Suprapubic skin (tissue), 4 donors: ENCODE measurements around the gene BICC1. TPM values are rescaled to one million over a fixed set of nuclear protein-coding genes. Genes with fewer than 3 reads are reported as not detected.

Source experiments
- DNase-seq, 2 donors: peaks; one replicate each; pipeline ENCODE4 v3.0.0-alpha.2; 2019; ENCODE audit warnings: low spot score in 2 of 2
- H3K27ac ChIP-seq: fragments of 200-600 bp; sonication (generic); one replicate; pipeline ENCODE4 v1.5.1; 2019
- H3K27me3 ChIP-seq: fragments of 200-600 bp; sonication (generic); one replicate; pipeline ENCODE4 v1.5.1; 2019
- H3K36me3 ChIP-seq: fragments of 200-600 bp; sonication (generic); one replicate; pipeline ENCODE4 v1.5.1; 2019
- H3K4me1 ChIP-seq: fragments of 200-600 bp; sonication (generic); one replicate; pipeline ENCODE4 v1.5.1; 2019
- H3K4me3 ChIP-seq: fragments of 200-600 bp; sonication (generic); one replicate; pipeline ENCODE4 v1.5.1; 2019; ENCODE audit warnings: mild to moderate bottlenecking
- H3K9me3 ChIP-seq: fragments of 200-600 bp; sonication (generic); one replicate; pipeline ENCODE4 v1.5.1; 2019
- EP300 ChIP-seq: sonication (generic); formaldehyde crosslinking; IDR thresholded peaks from one replicate; pipeline ENCODE4 v1.6.1; 2017; ENCODE audit warnings: antibody characterized with exemption
- POLR2A ChIP-seq, 2 donors: fragments of 450-650 bp; IDR thresholded peaks; one replicate each; pipeline ENCODE4 v1.6.1; 2017; ENCODE audit warnings: antibody characterized with exemption in 2 of 2, mild to moderate bottlenecking in 2 of 2, moderate library complexity in 2 of 2
- POLR2AphosphoS5 ChIP-seq, 3 donors: sonication (generic); formaldehyde crosslinking; IDR thresholded peaks; one replicate each; pipeline ENCODE4 v1.6.1; 2017; ENCODE audit warnings: antibody characterized with exemption in 3 of 3
- WGBS: methylation state at CpG from one replicate; pipeline ENCODE4 v1.1.5; 2018; 5-methylcytosine and 5-hydroxymethylcytosine counted together
- total RNA-seq, 4 donors: library from RNA; depleted of rRNA; stranded (reverse); fragments of >200 nt; gene quantifications; one replicate each; pipeline ENCODE4 v1.1.0, GENCODE V29; 2016
- TF ChIP-seq, protein P1 (sequence below), 2 donors: fragments of 200-600 bp in 1 of 2; fragments of 450-650 bp in 1 of 2; sonication (generic) in 1 of 2; IDR thresholded peaks; one replicate each; pipeline ENCODE4 v1.5.1; 2016 to 2019; ENCODE audit warnings: antibody characterized with exemption in 2 of 2, mild to moderate bottlenecking in 1 of 2, moderate library complexity in 1 of 2

The BICC1 gene
- total RNA-seq, 4 donors from 2014 or later: 2.4 to 6.9 (median 3.5) TPM

DNA sequence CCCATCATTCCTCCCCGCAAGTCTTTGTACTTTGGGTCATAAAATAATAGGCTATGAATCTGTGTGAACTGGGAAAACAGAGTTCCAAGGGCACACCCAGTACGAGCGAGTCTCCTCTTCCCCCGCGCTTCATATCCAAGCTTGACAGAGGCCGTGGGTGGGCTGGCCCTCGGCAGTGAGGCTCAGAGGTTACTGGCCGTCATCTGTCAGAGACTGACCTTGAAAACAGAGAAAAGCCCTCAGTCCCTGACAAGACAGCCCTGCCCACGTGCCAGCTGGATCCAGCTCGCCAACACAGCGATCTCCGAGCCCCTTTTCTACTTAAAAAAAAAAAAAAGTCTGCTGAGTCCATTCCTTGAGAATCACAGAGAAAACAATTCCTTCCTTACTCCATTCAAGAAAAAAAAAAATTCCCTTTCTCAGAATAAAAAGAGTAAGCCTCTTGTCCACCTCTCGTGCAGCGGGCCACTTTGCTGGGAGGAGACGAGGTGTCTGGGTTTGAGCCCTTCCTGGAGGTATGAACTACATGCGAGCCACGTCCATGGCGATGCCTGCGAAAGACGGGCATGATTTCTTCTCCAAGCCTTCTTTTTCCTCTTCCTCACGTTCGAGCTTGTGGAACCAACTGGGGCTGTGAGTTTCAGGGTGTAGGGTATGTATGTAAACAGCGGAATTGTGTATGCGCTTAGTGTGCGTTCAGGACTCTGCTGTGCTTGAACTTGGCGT is 744 bp upstream of the BICC1 start:
- DNase-seq: peak in 1 of 2 donors; percentile 59
- H3K36me3 ChIP-seq: no peaks in the 10 kb centered on the region
- H3K4me3 ChIP-seq: peak overlapping the region; percentile 77
- WGBS: 14% methylated on average over 26 of the region's 26 CpGs
- H3K4me1 ChIP-seq: peaks cover 5% of the 10 kb centered on the region
- H3K27ac ChIP-seq: peak overlapping the region; percentile 52
- peaks cover 12% of the 10 kb centered on the region for H3K27me3 ChIP-seq
- TF ChIP-seq, protein P1, sequence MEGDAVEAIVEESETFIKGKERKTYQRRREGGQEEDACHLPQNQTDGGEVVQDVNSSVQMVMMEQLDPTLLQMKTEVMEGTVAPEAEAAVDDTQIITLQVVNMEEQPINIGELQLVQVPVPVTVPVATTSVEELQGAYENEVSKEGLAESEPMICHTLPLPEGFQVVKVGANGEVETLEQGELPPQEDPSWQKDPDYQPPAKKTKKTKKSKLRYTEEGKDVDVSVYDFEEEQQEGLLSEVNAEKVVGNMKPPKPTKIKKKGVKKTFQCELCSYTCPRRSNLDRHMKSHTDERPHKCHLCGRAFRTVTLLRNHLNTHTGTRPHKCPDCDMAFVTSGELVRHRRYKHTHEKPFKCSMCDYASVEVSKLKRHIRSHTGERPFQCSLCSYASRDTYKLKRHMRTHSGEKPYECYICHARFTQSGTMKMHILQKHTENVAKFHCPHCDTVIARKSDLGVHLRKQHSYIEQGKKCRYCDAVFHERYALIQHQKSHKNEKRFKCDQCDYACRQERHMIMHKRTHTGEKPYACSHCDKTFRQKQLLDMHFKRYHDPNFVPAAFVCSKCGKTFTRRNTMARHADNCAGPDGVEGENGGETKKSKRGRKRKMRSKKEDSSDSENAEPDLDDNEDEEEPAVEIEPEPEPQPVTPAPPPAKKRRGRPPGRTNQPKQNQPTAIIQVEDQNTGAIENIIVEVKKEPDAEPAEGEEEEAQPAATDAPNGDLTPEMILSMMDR (IDR thresholded peaks at IDR 0.05): no peak
- TF ChIP-seq POLR2A (IDR thresholded peaks at IDR 0.05) (no peak), POLR2AphosphoS5 (IDR thresholded peaks at IDR 0.05) (no peak), EP300 (no peak)
- H3K9me3 ChIP-seq: no peaks in the 10 kb centered on the region

DNA sequence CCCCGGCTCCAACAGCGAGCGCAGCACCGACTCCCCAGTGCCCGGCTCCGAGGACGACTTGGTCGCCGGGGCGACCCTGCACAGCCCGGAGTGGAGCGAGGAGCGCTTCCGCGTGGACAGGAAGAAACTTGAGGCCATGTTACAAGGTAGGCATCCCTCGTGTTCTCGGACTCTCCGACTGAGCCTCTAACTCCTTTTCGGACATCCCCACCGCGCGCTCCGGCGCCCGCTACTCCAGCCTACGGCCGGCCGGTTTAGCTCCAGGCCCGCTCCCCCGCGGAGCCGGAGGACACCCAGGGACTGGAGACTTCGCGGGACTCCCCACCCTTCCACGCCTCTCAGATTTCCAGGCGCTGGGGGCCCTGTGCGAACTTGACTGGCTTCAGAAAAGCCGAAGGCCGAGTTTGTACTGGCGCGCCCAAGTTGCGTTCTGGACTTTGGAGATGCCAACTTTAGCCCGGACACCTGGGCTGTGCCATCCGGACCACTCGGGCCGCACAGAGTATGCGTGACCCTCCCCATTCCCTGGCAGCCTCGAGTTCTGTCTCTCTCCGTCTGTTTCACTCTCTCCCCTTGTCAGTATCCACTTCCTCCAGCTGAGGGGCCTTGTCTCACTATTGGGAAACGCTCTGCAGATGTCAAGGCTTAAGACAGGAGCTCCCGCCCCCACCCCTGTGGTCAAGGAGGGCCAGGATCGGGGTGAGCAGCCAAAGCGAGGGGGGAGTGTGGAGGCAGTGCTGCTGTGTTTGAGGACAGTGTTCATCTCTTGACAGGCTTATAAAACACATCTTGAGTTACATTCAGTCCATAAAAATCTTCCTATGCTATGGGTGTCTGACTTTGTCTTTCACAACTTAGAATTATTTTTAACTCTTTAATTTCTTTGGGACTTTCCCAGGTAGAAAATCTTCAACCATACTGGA is 777 bp downstream of the BICC1 start:
- H3K27ac ChIP-seq: peak overlapping the region; percentile 91
- peak; percentile 87 for DNase-seq
- TF ChIP-seq POLR2A (IDR thresholded peaks at IDR 0.05) (peak in 1 of 2 donors; percentile 52), POLR2AphosphoS5 (IDR thresholded peaks at IDR 0.05) (peak in 1 of 3 donors; percentile 44)
- TF ChIP-seq, protein P1 (IDR thresholded peaks at IDR 0.05): no peak
- H3K4me3 ChIP-seq: peak overlapping the region; percentile 77
- no peaks in the 10 kb centered on the region for H3K9me3 ChIP-seq
- no peaks in the 10 kb centered on the region for H3K36me3 ChIP-seq
- H3K4me1 ChIP-seq: peaks cover 5% of the 10 kb centered on the region
- under 1% methylated on average over 19 of the region's 53 CpGs for WGBS
- H3K27me3 ChIP-seq: peaks cover 12% of the 10 kb centered on the region

DNA sequence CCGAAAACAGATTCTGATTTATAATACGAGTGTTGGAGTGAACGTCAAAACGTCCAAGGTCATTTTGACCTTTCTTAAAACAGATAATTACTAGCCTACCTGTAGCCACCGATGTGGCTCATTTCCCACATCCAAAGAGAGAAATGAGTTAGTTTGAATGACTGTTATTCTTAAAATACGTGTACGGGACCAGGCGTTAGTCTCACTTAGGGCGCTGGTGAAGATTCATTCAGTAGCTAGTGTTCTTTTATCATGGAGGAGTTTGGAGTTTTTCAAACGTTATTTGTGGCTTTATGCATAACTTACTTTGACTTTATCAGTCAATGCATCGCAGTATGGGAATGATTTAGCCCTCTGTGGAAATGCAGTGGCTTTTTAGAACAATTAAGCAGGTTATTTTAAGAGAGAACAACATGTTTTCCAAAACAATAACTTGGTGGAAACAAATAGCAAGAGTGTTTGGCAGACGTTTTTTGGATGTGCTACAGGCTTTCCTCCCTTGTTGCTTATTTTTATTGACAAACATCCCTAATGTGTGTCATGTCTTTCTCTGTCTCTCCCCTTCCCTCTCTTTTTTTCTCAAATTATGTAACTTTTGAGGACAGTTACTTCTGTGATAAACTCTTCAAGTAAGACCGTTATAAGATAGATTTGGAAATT is 1.6 kb downstream of the BICC1 start:
- peak overlapping the region; percentile 91 for H3K27ac ChIP-seq
- DNase-seq: no peak
- H3K36me3 ChIP-seq: no peaks in the 10 kb centered on the region
- WGBS: 22% methylated on average over 13 of the region's 13 CpGs
- peaks cover 5% of the 10 kb centered on the region for H3K4me1 ChIP-seq
- H3K9me3 ChIP-seq: no peaks in the 10 kb centered on the region
- peak overlapping the region; percentile 77 for H3K4me3 ChIP-seq
- TF ChIP-seq POLR2A (IDR thresholded peaks at IDR 0.05) (no peak), POLR2AphosphoS5 (IDR thresholded peaks at IDR 0.05) (no peak), EP300 (no peak)
- TF ChIP-seq, protein P1 (IDR thresholded peaks at IDR 0.05): no peak
- H3K27me3 ChIP-seq: peaks cover 12% of the 10 kb centered on the region

DNA sequence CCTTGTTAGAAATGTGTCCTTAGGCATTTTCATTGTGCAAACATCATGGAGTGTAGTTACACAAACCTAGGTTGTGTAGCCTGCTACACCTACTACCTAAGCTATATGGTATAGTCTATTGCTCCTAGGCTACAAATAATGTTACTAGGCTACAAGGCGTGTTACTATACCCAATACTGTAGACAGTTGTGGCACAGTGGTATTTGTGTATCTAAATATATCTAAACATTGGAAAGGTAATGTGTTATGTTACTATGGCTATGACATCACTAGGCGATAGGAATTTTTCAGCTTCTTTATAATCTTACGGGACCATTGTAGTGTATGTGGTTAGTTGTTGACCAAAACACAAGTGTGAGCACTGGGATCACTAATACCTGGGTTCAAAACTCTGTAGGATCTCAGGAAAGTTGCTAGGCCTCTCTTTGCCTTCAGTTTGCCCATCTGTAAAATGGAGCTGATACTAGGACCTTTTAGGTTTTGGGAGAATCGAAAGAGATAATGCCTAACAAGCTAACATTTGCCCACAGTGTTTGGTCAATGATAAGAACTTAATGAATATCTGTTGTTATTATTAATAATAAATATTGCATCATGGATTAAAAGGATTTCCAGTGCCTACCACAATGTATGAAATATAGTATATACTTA is 2.7 kb downstream of the BICC1 start:
- peaks cover 12% of the 10 kb centered on the region for H3K27me3 ChIP-seq

More for the DNA sequence above, 2.7 kb downstream of the BICC1 start:
- H3K27ac ChIP-seq: no peak overlapping the region
- H3K4me1 ChIP-seq: peaks cover 5% of the 10 kb centered on the region
- no peaks in the 10 kb centered on the region for H3K9me3 ChIP-seq
- 88% methylated on average over 4 of the region's 4 CpGs for WGBS
- H3K4me3 ChIP-seq: peak overlapping the region; percentile 77
- DNase-seq: no peak
- H3K36me3 ChIP-seq: no peaks in the 10 kb centered on the region
- no peak for TF ChIP-seq EP300
- no peak for TF ChIP-seq POLR2A (IDR thresholded peaks at IDR 0.05)
- TF ChIP-seq POLR2AphosphoS5 (IDR thresholded peaks at IDR 0.05): no peak
- TF ChIP-seq, protein P1 (IDR thresholded peaks at IDR 0.05): no peak
